GM10248 (cell line): ENCODE results near the gene IGSF9B.

Source experiments
- CTCF ChIA-PET: fragments of 300-600 bp; sonication (Branson Sonifier 250); formaldehyde crosslinking; extraction: SDS; loops from one replicate; lab custom pipeline; 2021; ENCODE audit warnings: antibody characterized with exemption; lab: Yijun Ruan, JAX
- POLR2A ChIA-PET: fragments of 350-650 bp; sonication (Branson Sonifier 250); formaldehyde crosslinking; extraction: SDS; loops from one replicate; lab custom pipeline; 2020; ENCODE audit warnings: antibody characterized with exemption; lab: Yijun Ruan, JAX
- DNase-seq: peaks from one replicate; pipeline ENCODE4 v3.0.0; 2012; ENCODE audit errors: extremely low spot score
- TF ChIP-seq, protein P1 (sequence below): IDR thresholded peaks from 2 replicates; pipeline ENCODE4 v1.5.1; 2012; ENCODE audit warnings: mild to moderate bottlenecking, low read depth; ENCODE audit errors: extremely low read depth, missing control alignments, control extremely low read depth

Gene IGSF9B

DNA sequence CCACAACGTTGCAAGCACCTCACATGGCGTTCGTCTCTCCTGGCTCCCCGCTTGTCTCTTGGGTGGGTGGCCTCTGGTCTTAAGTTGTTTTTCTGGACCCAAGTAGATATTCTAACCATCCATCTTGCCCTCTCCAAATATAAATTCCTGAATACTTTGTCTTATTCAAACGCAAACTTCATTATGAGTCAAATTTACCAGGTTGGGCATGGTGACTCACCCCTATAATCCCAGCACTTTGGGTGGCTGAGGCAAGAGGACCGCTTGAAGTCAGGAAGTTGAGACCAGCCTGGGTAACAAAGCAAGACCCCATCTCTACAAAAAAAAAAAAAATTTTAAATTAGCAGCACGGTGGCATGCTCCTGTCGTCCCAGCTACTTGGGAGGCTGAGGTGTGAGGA, 5.1 kb upstream of the IGSF9B start:
- ChIA-PET POLR2A (no interaction called here), CTCF (no interaction called here)
- TF ChIP-seq, protein P1, sequence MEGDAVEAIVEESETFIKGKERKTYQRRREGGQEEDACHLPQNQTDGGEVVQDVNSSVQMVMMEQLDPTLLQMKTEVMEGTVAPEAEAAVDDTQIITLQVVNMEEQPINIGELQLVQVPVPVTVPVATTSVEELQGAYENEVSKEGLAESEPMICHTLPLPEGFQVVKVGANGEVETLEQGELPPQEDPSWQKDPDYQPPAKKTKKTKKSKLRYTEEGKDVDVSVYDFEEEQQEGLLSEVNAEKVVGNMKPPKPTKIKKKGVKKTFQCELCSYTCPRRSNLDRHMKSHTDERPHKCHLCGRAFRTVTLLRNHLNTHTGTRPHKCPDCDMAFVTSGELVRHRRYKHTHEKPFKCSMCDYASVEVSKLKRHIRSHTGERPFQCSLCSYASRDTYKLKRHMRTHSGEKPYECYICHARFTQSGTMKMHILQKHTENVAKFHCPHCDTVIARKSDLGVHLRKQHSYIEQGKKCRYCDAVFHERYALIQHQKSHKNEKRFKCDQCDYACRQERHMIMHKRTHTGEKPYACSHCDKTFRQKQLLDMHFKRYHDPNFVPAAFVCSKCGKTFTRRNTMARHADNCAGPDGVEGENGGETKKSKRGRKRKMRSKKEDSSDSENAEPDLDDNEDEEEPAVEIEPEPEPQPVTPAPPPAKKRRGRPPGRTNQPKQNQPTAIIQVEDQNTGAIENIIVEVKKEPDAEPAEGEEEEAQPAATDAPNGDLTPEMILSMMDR = no peak
- DNase-seq = no peak

DNA sequence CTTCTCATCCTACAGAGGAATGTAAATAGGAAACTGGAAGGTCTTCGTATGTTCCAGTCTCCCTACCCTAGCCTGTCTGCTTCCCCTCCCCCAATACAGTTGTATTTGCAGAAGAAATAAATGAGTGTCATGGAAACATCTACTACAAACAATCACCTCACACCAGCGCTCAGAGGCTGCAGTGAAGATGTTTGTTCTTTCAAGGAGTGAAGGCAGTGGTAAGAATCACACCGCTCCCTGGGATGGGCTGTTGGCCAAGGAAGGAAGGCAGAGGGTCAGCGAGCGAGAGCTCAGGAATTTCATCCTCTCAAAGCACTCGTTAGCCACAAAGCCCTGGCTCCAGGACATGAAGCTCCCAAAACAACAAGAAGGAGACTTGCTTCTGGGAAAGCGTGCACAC, 1.1 kb upstream of the IGSF9B start:
- ChIA-PET CTCF (no interaction called here), POLR2A (no interaction called here)
- TF ChIP-seq, protein P1 = no peak
- DNase-seq = no peak

DNA sequence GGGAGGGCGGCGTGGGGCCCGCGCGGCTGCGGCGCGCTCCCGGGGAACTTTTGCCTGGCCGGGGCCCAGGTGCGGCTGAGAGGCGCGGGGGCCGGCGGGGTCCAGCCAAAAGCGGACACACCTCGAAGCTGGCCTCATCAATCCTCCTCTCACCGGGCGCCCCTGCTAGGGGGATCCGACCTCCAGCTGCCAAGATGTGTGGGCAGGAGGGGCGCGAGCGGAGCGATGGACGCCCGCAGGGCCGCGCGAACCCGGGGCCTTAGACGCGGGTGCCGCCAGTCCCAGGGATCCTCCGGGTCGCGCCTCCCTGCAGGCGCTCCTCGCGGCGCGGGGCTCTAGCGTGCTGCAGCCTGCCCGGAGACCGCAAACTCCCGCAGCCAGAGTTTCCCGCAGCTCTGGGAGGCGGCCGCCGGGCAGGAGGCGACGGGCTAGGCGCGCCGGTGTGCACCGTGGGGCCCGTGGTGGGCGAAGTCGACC, 785 bp downstream of the IGSF9B start:
- ChIA-PET POLR2A (no interaction called here), CTCF (no interaction called here)
- TF ChIP-seq, protein P1 = no peak

DNA sequence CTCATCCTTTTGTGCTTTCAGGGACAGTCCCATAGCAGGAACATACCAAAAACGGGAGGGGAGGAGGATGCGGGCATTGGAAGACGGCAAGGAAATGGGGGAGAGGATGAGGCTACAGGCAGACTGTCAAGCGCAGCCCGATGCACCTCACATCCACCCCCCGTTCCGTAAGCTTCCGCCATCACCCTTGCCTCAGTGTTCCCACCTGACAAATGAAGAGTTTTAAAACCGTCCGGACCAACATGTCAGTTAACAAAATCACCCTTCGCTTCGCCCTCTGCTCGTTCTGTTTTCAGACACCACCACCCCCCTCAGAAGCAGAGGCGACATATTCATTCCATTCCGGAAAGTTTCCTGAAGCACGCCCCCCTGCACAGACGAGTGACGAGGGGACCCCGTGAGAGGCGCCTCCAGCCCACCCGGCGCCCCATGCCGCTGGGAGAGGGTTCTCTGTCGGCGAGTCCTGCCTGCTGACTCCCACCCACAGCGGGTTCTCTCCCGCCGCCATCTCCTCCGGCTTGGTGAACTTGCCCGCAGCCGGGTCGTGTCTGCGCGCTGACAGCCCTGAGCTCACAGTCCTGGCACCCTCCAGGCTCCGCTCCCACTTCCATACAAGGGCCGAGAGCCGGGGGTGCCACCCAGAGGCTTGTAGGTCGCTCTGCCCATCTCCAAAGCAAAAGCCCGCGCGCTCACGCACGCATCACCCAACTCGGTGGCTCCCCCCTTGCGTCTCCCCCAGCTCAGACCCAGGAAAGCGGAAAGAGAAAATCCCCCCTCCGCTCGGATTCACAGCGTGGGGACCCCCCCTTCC, 1.5 kb downstream of the IGSF9B start:
- DNase-seq = no peak
- TF ChIP-seq, protein P1 = no peak
- ChIA-PET POLR2A (no interaction called here), CTCF (no interaction called here)

More for the DNA sequence above, 785 bp downstream of the IGSF9B start:
- DNase-seq = no peak

DNA sequence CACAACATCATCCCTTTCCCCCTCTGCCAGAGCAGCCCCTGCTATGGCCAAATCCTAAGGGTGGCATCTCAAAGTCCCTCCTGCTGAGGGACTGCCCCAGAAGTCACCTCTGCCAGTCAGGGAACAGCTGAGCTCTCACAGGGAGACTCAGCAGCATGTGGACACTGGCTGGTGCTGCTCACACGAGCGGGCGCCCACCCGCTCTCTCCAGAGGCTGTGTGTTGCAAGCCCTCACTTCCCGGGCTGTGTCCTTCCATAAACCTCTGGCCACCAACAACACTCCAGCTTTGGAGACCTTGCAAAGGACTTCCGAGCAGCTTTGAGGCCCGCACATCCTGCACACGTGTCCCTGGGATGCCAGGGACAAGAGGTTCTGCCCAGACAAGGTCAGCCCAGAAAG, 2.8 kb downstream of the IGSF9B start:
- DNase-seq = no peak
- TF ChIP-seq, protein P1 = no peak
- CTCF ChIA-PET = interaction anchor here (0.8 kb wide), 1 partner anchor 27 kb away, joined by 3 read pairs; no protein-coding TSS in a partner anchor
- POLR2A ChIA-PET = no interaction called here

DNA sequence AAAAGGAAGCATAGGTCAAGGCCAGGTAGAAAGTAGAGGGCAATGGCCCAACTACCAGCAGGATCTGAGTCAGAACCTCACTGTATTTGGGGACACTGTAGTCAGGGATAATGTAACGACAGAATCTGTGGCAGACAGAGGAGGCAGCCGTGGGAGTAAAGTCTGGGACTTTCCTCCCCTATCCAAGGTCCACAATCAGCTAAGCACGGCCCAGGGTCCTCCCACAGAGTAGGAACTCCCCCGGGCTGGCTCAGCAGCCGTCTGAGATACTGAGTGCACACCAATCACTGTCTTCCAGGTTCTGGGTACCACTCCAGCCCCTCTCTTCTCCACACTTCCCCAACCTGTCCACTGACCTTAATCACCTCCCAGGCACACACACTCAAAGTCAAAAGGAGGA, 3.2 kb downstream of the IGSF9B start:
- TF ChIP-seq, protein P1 = no peak
- ChIA-PET POLR2A (no interaction called here), CTCF (no interaction called here)
- no peak for DNase-seq
